Measurements from ENCODE around the gene RGS7. TPM values are rescaled to one million over a fixed set of nuclear protein-coding genes. Genes with fewer than 3 reads are reported as not detected.
"Not testable (repeated sequence)": the region's sequence is repeated elsewhere in the genome, so short reads cannot be mapped to it uniquely, and the experiment has no call there.

RGS7 gene
- total RNA-seq, 4 donors from 2014 or later = 0.39 TPM; not detected in 3

GRCh38 chr1:240909701-240910457, 447.1 kb downstream of the RGS7 start:
- 81 to 87% methylated on average over 12 of the region's 12 CpGs for WGBS, 2 donors
- H3K4me3 ChIP-seq (replicated peaks in 1 of 3) = no peak overlapping the region
- no peak for DNase-seq
- no peaks in the 10 kb centered on the region for H3K27me3 ChIP-seq
- no peaks in the 10 kb centered on the region for H3K9me3 ChIP-seq
- no peaks in the 10 kb centered on the region for H3K4me1 ChIP-seq
- intact Hi-C loops (cut with DNase I) = no loop called here
- H3K27ac ChIP-seq = no peak overlapping the region
- TF ChIP-seq POLR2A (IDR thresholded peaks at IDR 0.05) (no peak), CTCF (IDR thresholded peaks at IDR 0.05) (no peak)
- no peaks in the 10 kb centered on the region for H3K36me3 ChIP-seq

GRCh38 chr1:240906477-240906876, 450.5 kb downstream of the RGS7 start:
- no peaks in the 10 kb centered on the region for H3K36me3 ChIP-seq
- H3K9me3 ChIP-seq = no peaks in the 10 kb centered on the region
- no peaks in the 10 kb centered on the region for H3K27me3 ChIP-seq
- intact Hi-C loops (cut with DNase I) = no loop called here
- H3K4me3 ChIP-seq (replicated peaks in 1 of 3) = no peak overlapping the region
- peak; percentile 2 to 6 for DNase-seq
- no peaks in the 10 kb centered on the region for H3K4me1 ChIP-seq
- TF ChIP-seq CTCF (IDR thresholded peaks at IDR 0.05) = no peak
- H3K27ac ChIP-seq = no peak overlapping the region

DNA sequence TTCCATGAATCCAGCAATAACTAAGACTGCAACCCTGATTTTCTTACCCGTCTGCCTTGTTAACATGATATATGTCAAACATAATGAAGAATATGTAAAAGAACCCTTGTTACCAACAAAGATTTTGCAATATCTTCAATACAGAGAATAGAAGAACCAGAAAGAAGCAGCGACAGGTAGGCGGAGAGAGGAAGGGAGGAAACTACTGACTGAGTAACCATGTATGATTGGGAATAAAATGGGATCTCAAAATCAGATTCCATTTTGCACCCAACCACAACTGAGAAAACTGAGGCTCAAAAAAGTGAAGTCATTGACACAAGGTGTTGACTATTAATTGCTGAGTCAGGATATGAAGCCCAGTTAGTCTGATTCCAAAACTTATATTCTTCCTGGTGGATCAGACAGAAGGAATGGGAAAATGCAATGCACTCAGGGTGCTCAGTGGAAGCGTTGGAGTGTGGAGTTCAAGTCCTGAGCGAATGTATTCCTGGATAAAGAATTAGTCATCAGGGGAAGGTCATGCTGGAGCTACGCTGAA, 451.7 kb downstream of the RGS7 start:
- TF ChIP-seq POLR2A (IDR thresholded peaks at IDR 0.05) (no peak), CTCF (IDR thresholded peaks at IDR 0.05) (no peak)
- Histone ChIP-seq H3K36me3 (no peaks in the 10 kb centered on the region), H3K4me3 (replicated peaks in 1 of 3) (no peak overlapping the region), H3K27me3 (no peaks in the 10 kb centered on the region), H3K4me1 (no peaks in the 10 kb centered on the region), H3K27ac (no peak overlapping the region), H3K9me3 (no peaks in the 10 kb centered on the region)
- no peak for DNase-seq
- intact Hi-C loops (cut with DNase I) = no loop called here
- WGBS, 2 donors = 85 to 88% methylated on average over 6 of the region's 6 CpGs

DNA sequence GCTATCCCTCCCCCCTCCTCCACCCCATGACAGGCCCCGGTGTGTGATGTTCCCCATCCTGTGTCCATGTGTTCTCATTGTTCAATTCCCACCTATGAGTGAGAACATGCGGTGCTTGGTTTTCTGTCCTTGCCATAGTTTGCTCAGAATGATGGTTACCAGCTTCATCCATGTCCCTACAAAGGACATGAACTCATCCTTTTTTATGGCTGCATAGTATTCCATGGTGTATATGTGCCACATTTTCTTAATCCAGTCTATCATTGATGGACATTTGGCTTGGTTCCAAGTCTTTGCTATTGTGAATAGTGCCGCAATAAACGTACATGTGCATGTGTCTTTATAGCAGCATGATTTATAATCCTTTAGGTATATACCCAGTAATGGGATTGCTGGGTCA, 461.6 kb downstream of the RGS7 start:
- H3K4me1 ChIP-seq; DNase-seq; intact Hi-C loops (cut with DNase I); H3K27ac ChIP-seq; H3K36me3 ChIP-seq; H3K4me3 ChIP-seq (replicated peaks in 1 of 3); H3K27me3 ChIP-seq; H3K9me3 ChIP-seq: not testable (repeated sequence)
- 50 to 97% methylated on average over 4 of the region's 4 CpGs for WGBS, 2 donors

GRCh38 chr1:240888787-240889048, 468.3 kb downstream of the RGS7 start:
- DNase-seq = no peak
- Histone ChIP-seq H3K36me3 (no peaks in the 10 kb centered on the region), H3K9me3 (no peaks in the 10 kb centered on the region), H3K27ac (no peak overlapping the region), H3K4me1 (no peaks in the 10 kb centered on the region), H3K4me3 (replicated peaks in 1 of 3) (no peak overlapping the region), H3K27me3 (no peaks in the 10 kb centered on the region)
- TF ChIP-seq POLR2A (IDR thresholded peaks at IDR 0.05) (no peak), CTCF (IDR thresholded peaks at IDR 0.05) (no peak)
- intact Hi-C loops (cut with DNase I) = no loop called here
- WGBS, 2 donors = 94% methylated on average over 11 of the region's 11 CpGs

Data from thyroid gland (tissue), 4 donors.